Transverse colon (tissue), 4 donors: ENCODE results near the gene GLB1L2.

Experiments used
- EP300 ChIP-seq: sonication (generic); formaldehyde crosslinking; IDR thresholded peaks from one replicate; pipeline ENCODE4 v1.6.1; 2017; ENCODE audit warnings: antibody characterized with exemption, low read depth
- POLR2A ChIP-seq: fragments of 450-650 bp; IDR thresholded peaks from one replicate; pipeline ENCODE4 v1.6.1; 2016; ENCODE audit warnings: antibody characterized with exemption, mild to moderate bottlenecking, moderate library complexity
- POLR2AphosphoS5 ChIP-seq, 3 donors: sonication (generic); formaldehyde crosslinking; IDR thresholded peaks; one replicate each; pipeline ENCODE4 v1.6.1; 2016; ENCODE audit warnings: antibody characterized with exemption in 3 of 3
- TF ChIP-seq, protein P1 (sequence below), 5 experiments: fragments of 200-600 bp in 3 of 5; fragments of 450-650 bp in 2 of 5; sonication (generic) in 3 of 5; IDR thresholded peaks; 1 replicate in 2 of 5; 2 replicates in 3 of 5; pipeline ENCODE4 v1.5.1; 2016 to 2017; ENCODE audit warnings: antibody characterized with exemption in 5 of 5, inconsistent platforms in 3 of 5, mild to moderate bottlenecking in 2 of 5, moderate library complexity in 1 of 5

DNA sequence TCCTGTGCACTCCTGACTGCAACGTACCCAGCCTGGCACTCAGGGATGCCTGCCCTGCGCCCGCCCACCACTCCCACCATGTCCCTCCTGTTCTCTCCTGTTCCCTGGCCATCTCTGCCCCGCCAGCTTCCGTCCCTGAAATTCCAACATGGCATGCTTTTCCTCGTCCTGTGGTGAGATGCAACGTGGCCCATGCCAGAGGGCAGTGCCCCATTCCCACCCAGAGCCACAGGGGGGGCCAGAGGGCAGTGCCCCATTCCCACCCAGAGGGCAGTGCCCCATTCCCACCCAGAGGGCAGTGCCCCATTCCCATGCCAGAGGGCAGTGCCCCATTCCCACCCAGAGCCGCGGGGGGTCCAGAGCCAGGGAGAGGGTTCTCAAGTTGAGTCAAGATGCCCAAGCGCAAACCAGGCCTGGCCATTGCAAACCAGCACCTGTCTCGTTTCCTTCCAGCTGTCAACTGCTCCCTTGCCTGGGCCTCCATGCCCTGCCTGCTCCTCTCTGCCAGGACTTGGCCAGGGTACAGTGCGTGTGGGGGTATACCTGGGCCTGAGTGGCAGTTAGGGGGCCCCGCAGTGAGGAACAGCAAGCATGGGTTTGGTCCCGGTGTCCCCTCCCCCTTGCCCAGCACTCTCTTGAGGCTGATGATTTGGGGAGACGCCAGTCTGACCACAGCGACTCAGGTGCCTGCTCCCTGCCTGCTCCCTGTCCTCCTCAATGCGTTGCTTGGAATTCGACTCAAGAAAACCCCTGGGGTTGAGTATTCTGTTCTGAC lies 65.7 kb downstream of the GLB1L2 start:
- TF ChIP-seq, protein P1, sequence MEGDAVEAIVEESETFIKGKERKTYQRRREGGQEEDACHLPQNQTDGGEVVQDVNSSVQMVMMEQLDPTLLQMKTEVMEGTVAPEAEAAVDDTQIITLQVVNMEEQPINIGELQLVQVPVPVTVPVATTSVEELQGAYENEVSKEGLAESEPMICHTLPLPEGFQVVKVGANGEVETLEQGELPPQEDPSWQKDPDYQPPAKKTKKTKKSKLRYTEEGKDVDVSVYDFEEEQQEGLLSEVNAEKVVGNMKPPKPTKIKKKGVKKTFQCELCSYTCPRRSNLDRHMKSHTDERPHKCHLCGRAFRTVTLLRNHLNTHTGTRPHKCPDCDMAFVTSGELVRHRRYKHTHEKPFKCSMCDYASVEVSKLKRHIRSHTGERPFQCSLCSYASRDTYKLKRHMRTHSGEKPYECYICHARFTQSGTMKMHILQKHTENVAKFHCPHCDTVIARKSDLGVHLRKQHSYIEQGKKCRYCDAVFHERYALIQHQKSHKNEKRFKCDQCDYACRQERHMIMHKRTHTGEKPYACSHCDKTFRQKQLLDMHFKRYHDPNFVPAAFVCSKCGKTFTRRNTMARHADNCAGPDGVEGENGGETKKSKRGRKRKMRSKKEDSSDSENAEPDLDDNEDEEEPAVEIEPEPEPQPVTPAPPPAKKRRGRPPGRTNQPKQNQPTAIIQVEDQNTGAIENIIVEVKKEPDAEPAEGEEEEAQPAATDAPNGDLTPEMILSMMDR (IDR thresholded peaks at IDR 0.05): no peak
- no peak for TF ChIP-seq POLR2A
- no peak for TF ChIP-seq POLR2AphosphoS5 (IDR thresholded peaks at IDR 0.05)
- no peak for TF ChIP-seq EP300
